Measurements from ENCODE around the gene NTF3.

The NTF3 gene

GRCh38 chr12:5459051-5459782 lies 27.3 kb downstream of the NTF3 start:
- DNase-seq: no peak

- no peak for DNase-seq
These were observed 28.9 kb downstream of the NTF3 start for GRCh38 chr12:5460817-5461216.

GRCh38 chr12:5461966-5462365 lies 30.1 kb downstream of the NTF3 start:
- DNase-seq: no peak

DNA sequence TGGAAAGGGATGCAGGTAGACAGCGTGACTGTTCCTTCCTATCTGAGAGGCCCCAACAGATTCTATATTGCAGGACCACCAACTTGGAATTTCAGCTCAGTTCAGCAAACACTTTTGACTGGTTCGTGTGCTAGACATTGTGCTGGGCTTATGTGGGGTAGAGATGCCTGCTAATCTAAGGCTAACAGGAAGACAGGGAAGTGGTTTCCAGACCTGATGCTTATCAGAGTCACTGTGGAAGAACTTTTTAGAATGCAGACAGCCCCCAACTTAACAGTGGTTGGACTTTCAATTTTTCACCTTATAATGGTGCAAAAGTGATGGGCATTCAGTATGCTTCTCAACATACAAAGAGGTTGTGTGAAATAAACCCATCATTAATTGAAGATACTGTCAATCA lies 32.2 kb downstream of the NTF3 start:
- no peak for DNase-seq

GRCh38 chr12:5465384-5465783 lies 33.5 kb downstream of the NTF3 start:
- no peak for DNase-seq

GRCh38 chr12:5466521-5466960 lies 34.6 kb downstream of the NTF3 start:
- DNase-seq: no peak

DNA sequence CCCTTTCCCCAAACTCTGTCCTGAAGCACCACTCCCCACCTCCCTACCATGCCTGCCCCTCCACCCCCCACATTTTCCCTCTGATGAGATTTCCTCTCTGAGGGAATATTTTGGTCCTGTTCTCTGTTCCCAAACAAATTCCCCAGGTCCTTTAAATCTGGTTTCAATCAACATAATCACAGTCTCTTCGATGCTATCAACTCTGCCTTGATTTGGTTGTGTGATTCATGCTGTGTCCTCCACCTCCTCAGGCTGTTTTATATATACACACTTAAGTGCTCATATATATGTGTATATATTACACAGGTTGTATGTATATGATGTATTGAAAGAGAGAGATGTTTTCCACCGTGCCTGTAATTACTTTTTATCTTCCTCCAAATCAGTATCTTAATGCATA lies 36.0 kb downstream of the NTF3 start:
- DNase-seq: no peak

- DNase-seq: no peak
These were observed 38.3 kb downstream of the NTF3 start for GRCh38 chr12:5470221-5470620.

DNA sequence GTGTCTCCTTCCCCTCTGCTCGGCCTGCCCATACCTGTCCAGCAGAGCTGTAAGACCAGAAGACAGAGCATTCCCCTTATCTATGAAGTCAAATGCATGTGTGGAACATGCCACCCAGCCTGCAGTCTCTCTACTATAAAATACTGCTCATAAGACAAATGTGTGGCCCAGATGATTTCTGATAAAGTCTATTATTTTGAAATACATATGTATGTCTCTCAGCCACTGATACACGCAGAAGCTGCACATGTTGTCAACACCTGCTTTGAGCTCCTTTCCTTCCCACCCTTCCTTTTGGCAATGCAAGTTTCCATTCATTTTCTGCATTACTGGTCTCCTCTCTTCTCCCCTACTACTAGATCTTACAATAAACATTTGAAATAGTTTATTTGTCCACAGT lies 38.8 kb downstream of the NTF3 start:
- no peak for DNase-seq

GRCh38 chr12:5473076-5473782 lies 41.3 kb downstream of the NTF3 start:
- DNase-seq: no peak

DNA sequence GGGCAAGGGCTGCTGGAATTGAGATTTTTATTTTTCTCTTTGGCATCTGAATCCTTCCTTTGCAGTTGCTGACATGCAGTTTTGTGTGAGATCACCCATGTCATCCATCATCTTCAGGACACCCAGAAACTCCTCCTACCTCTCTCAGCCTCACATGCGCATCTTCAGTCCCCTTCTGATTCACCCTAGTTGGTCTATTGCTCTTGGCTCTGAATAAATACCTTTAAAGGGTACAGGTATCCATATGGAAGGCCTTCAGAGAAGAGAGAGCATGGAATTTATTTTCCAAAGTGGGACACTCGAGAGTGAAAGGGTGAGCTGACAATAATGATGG lies 41.8 kb downstream of the NTF3 start:
- DNase-seq: no peak

DNA sequence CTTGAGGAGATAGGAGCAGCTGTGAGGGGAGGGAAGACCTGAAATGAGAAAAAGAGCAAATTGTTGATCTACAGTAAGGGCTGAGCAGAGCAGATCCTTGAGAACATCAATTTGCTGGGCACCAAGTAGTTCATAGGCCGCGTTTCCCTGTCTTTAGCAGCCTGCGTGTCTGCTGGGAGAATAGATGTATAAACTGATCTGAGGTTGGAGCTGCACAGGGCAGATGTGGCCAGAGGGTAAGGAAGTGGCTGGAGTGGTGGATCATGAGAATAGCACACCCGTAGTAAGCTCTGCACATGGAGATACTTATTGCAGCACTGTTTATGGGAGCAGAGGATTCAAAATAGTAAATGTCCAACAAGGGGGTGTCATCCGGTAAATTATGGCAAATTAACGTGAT lies 44.4 kb downstream of the NTF3 start:
- DNase-seq: no peak

DNA sequence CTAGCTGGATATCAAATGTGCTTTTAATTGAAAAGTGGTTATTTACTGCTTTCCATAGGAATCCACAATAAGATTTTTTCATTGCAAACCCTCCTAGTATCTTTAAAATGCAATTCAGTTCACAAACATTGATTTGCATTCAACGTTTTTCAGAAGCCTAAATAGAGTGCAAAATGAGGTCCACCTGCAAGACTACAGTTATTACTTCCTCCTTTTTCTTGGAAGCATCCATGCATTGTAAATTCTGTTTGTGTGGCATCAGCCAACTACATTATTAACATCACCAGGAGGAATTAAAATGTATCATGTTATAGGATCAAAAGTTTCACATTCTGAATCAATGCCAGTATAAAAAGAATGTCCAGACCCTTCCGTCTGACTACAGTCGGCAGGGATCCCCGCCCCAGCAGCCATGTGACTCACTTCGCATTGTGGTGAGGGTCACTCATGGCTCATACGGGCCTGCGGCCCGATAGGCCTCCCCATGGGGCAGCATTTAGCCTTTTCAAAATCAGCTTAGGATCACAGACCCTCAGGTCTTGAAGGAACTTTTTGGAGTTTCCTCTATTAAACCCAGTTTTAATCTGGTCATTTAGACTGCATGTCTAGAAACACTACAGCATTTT lies 46.3 kb downstream of the NTF3 start:
- no peak for DNase-seq

GRCh38 chr12:5479761-5480160 lies 47.9 kb downstream of the NTF3 start:
- no peak for DNase-seq

GRCh38 chr12:5480218-5480937 lies 48.5 kb downstream of the NTF3 start:
- DNase-seq: no peak

DNA sequence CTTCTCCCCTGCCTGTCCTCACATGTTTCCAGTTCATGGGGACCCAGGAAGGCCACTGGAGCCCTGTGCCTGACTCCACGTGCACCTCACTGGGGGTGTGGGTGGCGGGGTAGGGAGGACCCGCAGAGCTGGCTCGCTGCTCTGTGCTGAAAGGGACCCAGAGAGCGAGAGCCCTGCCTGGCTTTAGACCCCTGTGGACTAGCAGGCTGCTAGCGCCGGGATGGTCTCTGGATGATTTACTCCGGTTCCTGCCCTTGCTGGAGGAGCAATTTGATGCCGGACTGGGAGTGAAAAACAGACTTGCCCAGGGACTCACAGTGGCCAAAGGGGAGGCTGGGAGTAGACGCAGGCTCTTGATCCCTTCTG lies 49.0 kb downstream of the NTF3 start:
- DNase-seq: no peak

- no peak for DNase-seq
These were observed 49.7 kb downstream of the NTF3 start for GRCh38 chr12:5481645-5482044.

- DNase-seq: no peak
These were observed 52.5 kb downstream of the NTF3 start for GRCh38 chr12:5484426-5484825.

DNA sequence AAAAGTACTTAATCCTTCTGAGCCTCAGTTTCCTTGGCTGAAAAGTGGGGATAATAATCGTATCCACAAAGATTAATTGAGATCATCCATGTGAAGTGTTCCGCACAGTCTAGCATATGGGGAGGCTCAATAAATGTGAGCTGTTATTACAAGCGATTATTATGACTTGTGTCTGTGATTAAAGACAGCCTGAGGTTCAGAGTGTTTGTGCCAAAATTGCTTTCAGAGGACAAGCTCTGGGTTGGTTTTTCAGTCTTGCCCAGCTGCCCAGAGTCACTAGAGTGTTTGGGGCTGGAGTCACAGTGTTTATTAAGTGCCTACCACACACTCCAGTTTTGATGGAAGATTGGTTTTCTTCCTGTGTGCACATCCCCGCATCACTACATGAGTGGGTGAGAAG lies 53.5 kb downstream of the NTF3 start:
- DNase-seq: no peak

DNA sequence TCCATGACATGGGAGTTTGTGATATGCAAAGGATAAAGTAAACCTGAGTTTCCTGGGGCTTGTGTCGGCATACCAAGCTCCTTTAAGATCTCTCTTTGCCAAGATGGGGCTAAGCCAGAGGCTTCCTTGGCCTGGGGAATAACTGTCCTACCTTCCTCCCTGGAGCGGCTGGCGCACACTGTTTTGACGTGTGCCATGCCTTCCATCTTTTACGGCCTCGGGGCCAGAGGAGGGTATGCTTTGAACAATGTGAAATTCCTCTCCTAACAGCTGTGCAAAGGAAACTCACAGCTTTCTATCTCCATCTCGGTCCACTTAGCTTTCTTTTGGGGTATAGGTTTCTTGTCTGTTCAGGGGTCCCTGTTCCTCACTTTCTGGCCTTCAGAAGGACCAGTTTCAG lies 55.2 kb downstream of the NTF3 start:
- no peak for DNase-seq

- no peak for DNase-seq
These were observed 56.2 kb downstream of the NTF3 start for GRCh38 chr12:5487948-5488625.

GRCh38 chr12:5488626-5488955 lies 56.7 kb downstream of the NTF3 start:
- DNase-seq: no peak

DNA sequence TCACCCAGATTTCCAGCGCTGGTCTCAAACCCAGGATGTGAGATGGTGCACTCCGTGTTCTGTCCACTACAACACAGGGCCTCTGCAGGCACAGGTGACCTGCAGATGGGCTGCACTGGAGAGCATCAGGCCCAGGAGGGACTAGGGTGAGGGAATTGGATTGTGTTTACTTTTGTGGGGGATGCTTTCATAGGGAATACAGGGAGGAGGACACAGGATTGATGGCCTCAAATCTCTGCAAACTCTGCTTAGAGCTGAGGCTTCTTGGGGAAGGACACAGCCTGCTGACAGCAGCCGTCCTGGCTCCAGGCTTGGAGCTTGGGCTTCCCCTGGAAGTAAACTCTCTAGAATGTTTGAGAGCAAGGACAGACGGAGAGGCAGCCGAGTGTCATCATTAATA lies 57.1 kb downstream of the NTF3 start:
- no peak for DNase-seq

Data from activated CD4-positive, alpha-beta T cell treated with anti-CD3 and anti-CD28 coated beads for 4 hours (primary cell).